Activated CD4-positive, alpha-beta T cell treated with anti-CD3 and anti-CD28 coated beads for 1 hour (primary cell): Measurements from ENCODE around the gene TFCP2L1.
"Not testable (repeated sequence)": the region's sequence is repeated elsewhere in the genome, so short reads cannot be mapped to it uniquely, and the experiment has no call there.

Experiments used
- DNase-seq: peaks from one replicate; pipeline ENCODE4 v3.0.0-alpha.2; 2020

Gene TFCP2L1, protein sequence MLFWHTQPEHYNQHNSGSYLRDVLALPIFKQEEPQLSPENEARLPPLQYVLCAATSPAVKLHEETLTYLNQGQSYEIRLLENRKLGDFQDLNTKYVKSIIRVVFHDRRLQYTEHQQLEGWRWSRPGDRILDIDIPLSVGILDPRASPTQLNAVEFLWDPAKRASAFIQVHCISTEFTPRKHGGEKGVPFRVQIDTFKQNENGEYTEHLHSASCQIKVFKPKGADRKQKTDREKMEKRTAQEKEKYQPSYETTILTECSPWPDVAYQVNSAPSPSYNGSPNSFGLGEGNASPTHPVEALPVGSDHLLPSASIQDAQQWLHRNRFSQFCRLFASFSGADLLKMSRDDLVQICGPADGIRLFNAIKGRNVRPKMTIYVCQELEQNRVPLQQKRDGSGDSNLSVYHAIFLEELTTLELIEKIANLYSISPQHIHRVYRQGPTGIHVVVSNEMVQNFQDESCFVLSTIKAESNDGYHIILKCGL

DNA sequence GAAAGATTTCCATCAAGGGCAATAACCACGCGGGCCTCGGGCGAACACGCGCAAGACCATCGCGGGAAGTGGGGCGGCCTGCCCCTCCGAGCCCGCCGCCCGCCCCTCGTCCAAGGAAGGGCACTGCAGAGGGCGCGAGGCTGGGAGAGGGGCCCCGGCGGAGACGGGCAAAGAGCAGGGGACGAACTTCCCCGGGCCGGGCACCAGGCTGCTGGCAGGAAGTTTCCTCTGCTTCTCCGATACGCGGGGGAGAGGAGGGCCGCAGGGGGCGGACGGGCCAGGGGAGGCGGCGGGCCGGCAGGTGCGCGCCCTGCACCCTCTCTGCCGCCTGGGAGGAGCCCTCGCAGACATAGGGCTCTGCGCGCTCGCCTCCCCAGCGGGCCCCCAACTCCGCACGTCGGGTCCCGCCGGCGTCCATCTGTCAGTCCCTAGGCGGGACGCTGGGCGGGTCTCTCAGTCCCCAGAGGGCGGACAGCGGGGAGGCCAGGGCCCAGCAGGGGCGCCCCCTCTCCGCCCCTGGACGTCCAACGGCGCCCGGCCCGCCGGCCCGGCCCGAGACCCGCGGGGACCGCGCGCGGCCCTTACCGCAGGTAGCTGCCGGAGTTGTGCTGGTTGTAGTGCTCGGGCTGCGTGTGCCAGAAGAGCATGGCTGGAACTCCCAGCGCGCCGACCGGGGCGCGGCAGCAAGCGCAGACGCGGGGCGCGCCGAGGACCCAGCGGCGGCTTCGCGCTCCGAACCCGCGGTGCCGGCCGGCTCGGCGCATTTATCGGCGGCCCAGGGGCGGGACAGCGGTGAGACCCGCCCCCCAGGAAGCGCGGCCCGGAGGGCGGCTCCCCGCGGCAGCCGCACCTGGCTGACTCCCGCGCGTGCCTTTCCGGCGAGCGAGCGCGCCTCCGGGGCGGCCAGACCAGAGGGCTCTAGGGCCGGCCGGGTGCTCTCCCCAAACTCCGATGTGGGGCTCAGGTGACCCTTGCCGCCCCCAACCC, at the start of gene TFCP2L1:
Gene TFCP2L1 (minus strand): TSS at position 740 of the 987 bp plus-strand sequence. CDS start 93 bp downstream, at position 647.
- no peak for DNase-seq

GRCh38 chr2:121333834-121334558, 49.0 kb upstream of the TFCP2L1 start:
- DNase-seq = no peak

GRCh38 chr2:121333231-121333630, 48.2 kb upstream of the TFCP2L1 start:
- DNase-seq = no peak

DNA sequence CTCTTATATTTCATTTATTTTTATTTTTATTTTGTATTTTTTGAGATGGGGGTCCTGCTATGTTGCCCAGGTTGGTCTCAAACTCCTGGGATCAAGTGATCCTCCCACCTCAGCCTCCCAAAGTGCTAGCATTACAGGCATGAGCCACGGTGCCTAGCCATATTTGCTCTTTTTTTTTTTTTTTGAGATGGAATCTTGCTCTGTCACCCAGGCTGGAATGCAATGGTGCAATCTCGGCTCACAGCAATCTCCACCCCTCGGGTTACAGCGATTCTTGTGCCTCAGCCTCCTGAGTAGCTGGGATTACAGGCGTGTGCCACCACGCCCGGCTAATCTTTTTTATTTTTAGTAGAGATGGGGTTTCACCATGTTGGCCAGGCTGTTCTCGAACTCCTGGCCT, 46.3 kb upstream of the TFCP2L1 start:
- DNase-seq = not testable (repeated sequence)

- DNase-seq = no peak
Observed at GRCh38 chr2:121330921-121331320, 45.9 kb upstream of the TFCP2L1 start.

- no peak for DNase-seq
Observed at GRCh38 chr2:121329786-121330185, 44.8 kb upstream of the TFCP2L1 start.

- DNase-seq = no peak
Observed at GRCh38 chr2:121326628-121327027, 41.6 kb upstream of the TFCP2L1 start.

- DNase-seq = no peak
Observed at GRCh38 chr2:121324601-121325000, 39.6 kb upstream of the TFCP2L1 start.

- DNase-seq = no peak
Observed at GRCh38 chr2:121321476-121321875, 36.5 kb upstream of the TFCP2L1 start.

DNA sequence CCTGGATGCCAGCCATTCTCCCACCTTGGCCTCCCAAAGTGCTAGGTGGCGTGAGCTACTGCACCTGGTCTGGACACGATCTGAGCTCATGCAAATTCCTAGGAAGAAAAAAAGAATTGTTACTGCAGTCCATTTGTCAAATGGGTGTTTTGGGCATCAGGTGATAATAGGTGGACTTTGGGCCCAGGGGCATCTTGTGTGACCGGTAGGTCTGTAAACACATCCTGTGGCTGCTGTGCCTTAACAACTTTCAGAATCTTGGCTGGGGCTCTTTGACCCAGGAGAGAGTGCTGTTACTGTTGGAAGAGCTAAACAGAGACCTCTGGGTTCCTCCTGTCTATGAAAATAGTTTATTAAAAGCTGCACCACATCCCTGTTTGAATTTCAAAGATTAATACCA, 34.9 kb upstream of the TFCP2L1 start:
- DNase-seq = no peak

DNA sequence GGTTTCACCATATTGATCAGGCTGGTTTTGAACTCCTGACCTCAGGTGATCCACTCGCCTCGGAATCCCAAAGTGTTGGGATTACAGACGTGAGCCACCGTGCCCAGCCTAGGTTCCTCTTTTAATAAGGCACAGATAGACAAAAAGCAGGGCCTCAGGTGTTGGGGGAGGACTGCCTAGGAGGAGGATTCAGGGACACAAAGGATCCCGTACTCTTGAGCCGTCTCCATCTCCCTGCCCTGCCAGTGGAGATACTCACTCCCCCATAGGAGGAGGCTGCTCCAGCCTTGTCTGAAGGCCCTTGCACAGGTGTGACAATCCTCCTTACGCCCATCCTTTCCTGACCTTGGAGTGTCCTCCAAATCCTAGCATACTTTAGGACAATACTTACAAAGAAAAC, 32.0 kb upstream of the TFCP2L1 start:
- DNase-seq = no peak

DNA sequence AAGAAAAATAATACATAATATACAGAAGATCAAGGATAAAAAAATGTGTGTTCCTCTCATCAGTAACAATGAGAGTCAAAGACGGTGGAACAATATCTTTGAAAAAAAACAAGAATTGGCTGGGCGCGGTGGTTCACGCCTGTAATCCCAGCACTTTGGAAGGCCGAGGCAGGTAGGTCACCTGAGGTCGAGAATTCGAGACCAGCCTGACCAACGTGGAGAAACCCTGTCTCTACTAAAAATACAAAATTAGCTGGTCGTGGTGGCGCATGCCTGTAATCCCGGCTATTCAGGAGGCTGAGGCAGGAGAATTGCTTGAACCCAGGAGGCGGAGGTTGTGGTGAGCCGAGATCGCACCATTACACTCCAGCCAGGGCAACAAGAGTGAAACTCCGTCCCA, 28.7 kb upstream of the TFCP2L1 start:
- DNase-seq = not testable (repeated sequence)

DNA sequence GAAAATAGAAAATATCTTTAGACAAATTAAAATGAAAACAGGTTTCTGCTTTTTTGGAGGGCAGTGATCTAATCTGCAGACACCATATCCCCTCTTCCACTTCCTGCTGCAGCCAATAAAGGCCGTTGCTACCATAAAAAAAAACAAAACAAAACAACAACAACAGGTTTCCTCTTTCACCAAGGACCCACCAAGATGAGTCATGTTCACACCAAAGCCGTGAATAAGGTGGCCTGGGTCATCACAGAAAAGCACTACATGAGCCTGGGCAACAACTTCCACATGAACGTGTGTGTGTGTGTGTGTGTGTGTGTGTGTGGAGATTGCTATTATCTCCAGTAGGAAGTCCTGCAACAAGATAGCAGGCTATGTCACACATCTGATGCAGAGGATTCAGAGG, 24.8 kb upstream of the TFCP2L1 start:
- DNase-seq = no peak

- DNase-seq = no peak
Observed at GRCh38 chr2:121309323-121309722, 24.3 kb upstream of the TFCP2L1 start.

DNA sequence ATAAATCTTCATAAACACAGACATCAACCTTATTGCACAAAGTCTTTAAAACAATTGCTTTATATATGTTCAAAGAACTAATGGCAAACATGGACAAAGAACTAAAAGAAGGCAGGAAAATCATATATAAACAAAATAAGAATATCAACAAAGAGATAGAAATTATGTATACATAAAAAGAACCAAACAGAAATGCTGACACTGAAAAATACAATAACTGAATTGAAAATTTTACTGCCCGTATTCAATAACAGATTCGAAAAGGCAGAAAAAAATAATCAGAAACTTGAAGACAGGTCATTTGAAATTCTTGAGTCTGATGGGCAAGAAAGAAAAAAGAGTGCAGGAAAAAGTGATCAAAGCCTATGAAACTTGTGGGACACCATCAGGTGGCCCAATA, 22.0 kb upstream of the TFCP2L1 start:
- DNase-seq = no peak

DNA sequence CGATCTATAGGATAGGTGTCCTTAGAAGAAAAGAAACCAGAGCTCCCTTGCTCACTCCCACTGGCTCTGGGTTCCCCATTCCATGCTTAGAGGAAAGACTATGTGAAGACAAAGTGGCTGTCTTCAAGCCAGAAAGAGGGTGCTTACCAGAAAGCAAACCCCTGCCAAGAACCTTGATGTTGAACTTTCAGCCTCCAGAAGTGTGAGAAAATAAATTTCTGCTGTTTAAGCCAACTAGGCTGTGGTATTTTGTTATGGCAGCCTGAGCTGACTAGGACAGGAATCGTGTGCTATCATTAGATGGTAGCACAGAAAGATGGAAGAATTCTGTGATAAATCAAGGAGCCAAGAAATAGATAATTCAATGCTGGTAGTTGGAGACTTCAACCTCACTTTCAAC, 19.9 kb upstream of the TFCP2L1 start:
- no peak for DNase-seq

DNA sequence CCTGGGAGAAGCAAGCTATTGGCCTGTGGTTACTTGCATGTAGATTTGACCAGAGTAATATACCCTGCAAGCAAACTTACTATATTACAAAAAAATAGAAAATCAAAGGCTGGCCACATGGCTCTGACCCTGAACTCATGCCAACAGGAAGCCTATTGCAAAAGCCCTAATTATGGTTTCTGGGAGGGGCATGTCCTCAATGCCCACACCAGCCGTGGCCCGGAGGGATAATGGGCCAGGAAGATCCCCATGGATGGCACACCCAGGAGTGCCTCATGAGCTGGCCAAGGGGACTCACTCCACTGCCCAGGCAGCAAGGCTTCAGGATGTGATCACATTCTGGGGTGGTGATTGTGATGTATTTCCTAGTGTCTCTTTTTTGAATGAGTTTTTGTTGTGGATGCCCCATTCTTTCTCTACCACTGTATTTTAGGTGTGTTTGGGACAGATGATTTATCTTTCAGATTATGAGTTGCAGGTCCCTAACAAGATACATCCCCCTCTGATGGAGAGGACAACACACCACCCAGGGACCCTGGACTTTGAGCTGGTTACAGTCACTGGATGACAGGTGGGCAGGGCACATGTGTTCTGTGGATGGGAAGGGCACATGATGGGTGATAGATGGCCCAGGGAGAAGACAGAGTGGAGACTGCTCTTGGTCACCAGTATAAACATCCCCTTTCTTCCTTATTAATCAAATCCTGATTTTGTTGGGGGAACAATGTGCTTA, 18.7 kb upstream of the TFCP2L1 start:
- DNase-seq = no peak

DNA sequence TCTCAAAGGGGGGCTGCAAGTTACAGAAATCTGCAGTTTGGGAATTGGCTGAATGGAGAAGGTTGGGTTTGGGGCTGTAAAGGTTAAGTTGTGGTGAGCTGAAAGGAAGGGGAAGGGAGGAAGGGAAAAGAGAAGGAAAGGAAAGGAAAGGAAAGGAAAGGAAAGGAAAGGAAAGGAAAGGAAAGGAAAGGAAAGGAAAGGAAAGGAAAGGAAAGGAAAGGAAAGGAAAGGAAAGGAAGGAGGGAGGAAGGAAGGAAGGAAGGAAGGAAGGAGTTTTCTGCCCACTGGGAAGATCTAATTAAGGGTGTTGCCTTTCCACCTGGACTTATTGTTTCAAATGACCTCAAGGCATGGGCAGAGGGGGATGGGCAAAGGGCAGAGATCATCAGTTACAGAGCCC, 16.2 kb upstream of the TFCP2L1 start:
- DNase-seq = not testable (repeated sequence)

GRCh38 chr2:121298476-121298875, 13.5 kb upstream of the TFCP2L1 start:
- DNase-seq = no peak

DNA sequence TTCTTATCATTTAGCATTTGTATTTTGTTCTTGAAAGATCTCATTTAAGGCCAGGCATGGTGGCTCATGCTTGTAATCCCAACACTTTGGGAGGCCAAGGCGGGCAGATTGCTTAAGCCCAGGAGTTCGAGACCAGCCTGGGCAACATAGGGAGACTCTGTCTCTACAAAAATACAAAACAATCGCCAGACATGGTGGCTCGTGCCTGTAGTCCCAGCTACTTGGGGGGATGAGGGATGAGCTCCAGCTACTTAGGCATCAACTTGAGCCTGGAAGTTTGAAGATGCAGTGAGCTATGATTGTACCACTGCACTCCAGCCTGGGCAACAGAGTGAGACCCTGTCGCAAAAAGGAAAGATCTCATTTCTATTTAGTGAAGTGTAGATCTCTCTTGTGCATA, 12.9 kb upstream of the TFCP2L1 start:
- DNase-seq = not testable (repeated sequence)

DNA sequence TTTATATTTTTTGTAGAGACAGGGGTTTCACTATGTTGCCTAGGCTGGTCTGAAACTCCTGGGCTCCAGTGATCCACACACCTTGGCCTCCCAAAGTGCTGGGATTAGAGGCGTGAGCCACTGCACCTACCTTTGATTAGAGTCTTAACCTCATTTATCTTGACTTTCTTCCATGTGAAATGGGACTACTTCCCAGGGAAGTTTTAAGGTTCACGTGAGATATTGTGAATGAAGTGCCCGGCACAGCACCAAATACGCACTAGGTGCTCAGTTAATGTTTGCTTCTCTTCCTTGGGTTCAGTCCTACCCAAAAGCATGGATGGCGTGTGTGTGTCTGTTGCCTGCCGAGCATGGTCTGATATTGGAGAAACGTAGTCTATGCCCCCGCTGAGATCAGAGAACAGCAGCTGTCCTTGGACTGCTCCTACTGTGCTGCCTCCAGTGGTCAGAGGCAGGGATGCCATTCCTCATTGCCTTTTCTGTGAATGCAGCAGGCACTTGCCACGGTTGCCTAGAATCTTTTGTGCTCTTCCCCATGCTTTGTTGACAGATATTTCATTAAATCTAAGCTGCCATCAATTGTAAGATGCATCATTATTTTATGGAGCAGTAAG, 12.3 kb upstream of the TFCP2L1 start:
- DNase-seq = no peak
